ENCODE data around the gene PRR14L. TPM values are rescaled to one million over a fixed set of nuclear protein-coding genes. Genes with fewer than 3 reads are reported as not detected.
"Not testable (repeated sequence)": the region's sequence is repeated elsewhere in the genome, so short reads cannot be mapped to it uniquely, and the experiment has no call there.

The PRR14L gene
- total and polyA plus RNA-seq, 2 of the 13 experiments (the other 11 are each of a cell fraction or from before 2014, with no cell fraction given): 6.6 to 16.5 TPM

DNA sequence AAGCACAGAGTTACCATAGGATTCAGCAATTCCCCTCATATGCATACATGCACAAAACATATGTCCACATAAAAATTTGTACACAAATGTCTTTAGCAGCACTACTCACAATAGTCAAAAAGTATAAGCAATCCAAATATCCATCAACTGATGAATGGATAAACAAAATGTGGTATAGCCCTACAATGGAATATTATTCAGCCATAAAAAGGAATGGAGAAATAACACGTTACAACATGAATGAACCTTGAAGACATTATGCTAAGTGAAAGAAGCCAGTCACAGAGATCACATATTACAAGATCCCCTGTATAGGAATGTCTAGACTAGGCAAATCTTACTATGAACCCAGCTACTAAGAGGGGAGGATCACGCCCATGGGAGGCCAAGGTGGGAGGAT lies 7.2 kb downstream of the PRR14L start:
- in situ Hi-C loops (cut with HindIII; ENCODE audit: extremely low pct_ligation_motif_present, low pct_unique_long_range_greater_than_20kb): no loop called here
- no TSS peak for BruUV-seq (replicated peaks)
- no peak for ATAC-seq
- 100% methylated on average over 2 of the region's 2 CpGs for WGBS (ENCODE audit: low lambda C conversion rate)
- H3K4me2 ChIP-seq (ENCODE audit: low read depth, low read length): no peak overlapping the region
- intact Hi-C loops (cut with micrococcal nuclease; ENCODE audit: unreplicated experiment): no loop called here
- no peak overlapping the region for H3K9ac ChIP-seq (ENCODE audit: insufficient read depth, low read depth, low read length)
- peaks cover 3 to 10% of the 10 kb centered on the region in 2 experiments; a peak in 3 of 5 replicates for H3K36me3 ChIP-seq (replicated peaks in 1 of 2; ENCODE audit: control insufficient read depth in 1 of 2, insufficient read depth in 2 of 2, low read length in 2 of 2)
- no peak for FAIRE-seq
- H3K27ac ChIP-seq (ENCODE audit: extremely low read length, insufficient read depth, low read length): no peak overlapping the region
- H3K9me3 ChIP-seq (ENCODE audit: low read length): no peaks in the 10 kb centered on the region
- peaks cover 26% of the 10 kb centered on the region for H3K79me2 ChIP-seq (ENCODE audit: insufficient read depth, low read length)
- H3K27me3 ChIP-seq (ENCODE audit: control insufficient read depth in 1 of 2, insufficient read depth in 2 of 2, low read length in 2 of 2): no peaks in the 10 kb centered on the region
- peaks cover 30% of the 10 kb centered on the region for H3K4me1 ChIP-seq (ENCODE audit: insufficient read depth, low read length)
- ChIA-PET POLR2A (no interaction called here), CTCF (ENCODE audit: low intra/inter-chr PET ratio, low total read pairs) (no interaction called here)
- TF ChIP-seq ZNF773 (CRISPR knock-in tag; IDR thresholded peaks at IDR 0.05; ENCODE audit: borderline replicate concordance) (no peak), ZSCAN20 (CRISPR knock-in tag; IDR thresholded peaks at IDR 0.05; ENCODE audit: borderline replicate concordance) (no peak), KDM5A (IDR thresholded peaks at IDR 0.05; ENCODE audit: borderline replicate concordance, low read length) (no peak), ZNF619 (CRISPR knock-in tag; IDR thresholded peaks at IDR 0.05) (no peak), ZNF616 (CRISPR knock-in tag; IDR thresholded peaks at IDR 0.05; ENCODE audit: low read depth) (no peak)
- H2AFZ ChIP-seq (ENCODE audit: low read length): no peak overlapping the region
- DNase-seq (ENCODE audit: low spot score): no peak
- no peaks in the 10 kb centered on the region for H4K20me1 ChIP-seq (ENCODE audit: insufficient read depth, low read length)
- no peak overlapping the region for H3K4me3 ChIP-seq (replicated peaks in 1 of 3; ENCODE audit: insufficient read depth in 1 of 3, low read depth in 2 of 3, low read length in 3 of 3)

DNA sequence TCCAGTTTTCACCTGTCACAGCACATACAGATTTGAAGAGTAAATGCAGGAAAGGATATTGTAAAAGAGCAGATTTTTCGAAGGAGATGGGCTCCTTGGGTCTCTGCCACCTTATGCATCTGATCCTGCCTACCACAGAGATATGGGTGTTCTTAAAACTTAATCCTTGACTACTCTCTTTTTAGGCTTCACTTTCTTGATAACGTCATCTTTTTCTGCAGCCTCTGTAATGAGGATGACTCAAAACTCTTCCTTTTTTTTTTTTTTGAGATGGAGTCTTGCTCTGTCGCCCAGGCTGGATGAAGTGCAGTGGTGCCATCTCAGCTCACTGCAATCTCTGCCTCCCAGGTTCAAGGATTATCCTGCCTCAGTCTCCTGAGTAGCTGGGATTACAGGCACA lies 7.8 kb downstream of the PRR14L start:
- no peaks in the 10 kb centered on the region for H3K9me3 ChIP-seq (ENCODE audit: low read length)
- H3K4me1 ChIP-seq (ENCODE audit: insufficient read depth, low read length): peaks cover 25% of the 10 kb centered on the region
- BruUV-seq (replicated peaks): no TSS peak
- DNase-seq (ENCODE audit: low spot score) (no peak), ATAC-seq (no peak), FAIRE-seq (no peak)
- no peaks in the 10 kb centered on the region for H3K27me3 ChIP-seq (ENCODE audit: control insufficient read depth in 1 of 2, insufficient read depth in 2 of 2, low read length in 2 of 2)
- no peak overlapping the region for H3K4me2 ChIP-seq (ENCODE audit: low read depth, low read length)
- no peak overlapping the region for H3K9ac ChIP-seq (ENCODE audit: insufficient read depth, low read depth, low read length)
- no peak overlapping the region for H3K27ac ChIP-seq (ENCODE audit: extremely low read length, insufficient read depth, low read length)
- in situ Hi-C loops (cut with HindIII; ENCODE audit: extremely low pct_ligation_motif_present, low pct_unique_long_range_greater_than_20kb) (no loop called here), intact Hi-C loops (cut with micrococcal nuclease; ENCODE audit: unreplicated experiment) (no loop called here)
- peaks cover 3 to 10% of the 10 kb centered on the region in 2 experiments; a peak in 3 of 5 replicates for H3K36me3 ChIP-seq (replicated peaks in 1 of 2; ENCODE audit: control insufficient read depth in 1 of 2, insufficient read depth in 2 of 2, low read length in 2 of 2)
- H3K4me3 ChIP-seq (replicated peaks in 1 of 3; ENCODE audit: insufficient read depth in 1 of 3, low read depth in 2 of 3, low read length in 3 of 3): no peak overlapping the region
- H2AFZ ChIP-seq (ENCODE audit: low read length): no peak overlapping the region
- no peaks in the 10 kb centered on the region for H4K20me1 ChIP-seq (ENCODE audit: insufficient read depth, low read length)
- 95% methylated on average over 3 of the region's 3 CpGs for WGBS (ENCODE audit: low lambda C conversion rate)
- peaks cover 21% of the 10 kb centered on the region for H3K79me2 ChIP-seq (ENCODE audit: insufficient read depth, low read length)
- no peak for TF ChIP-seq CHCHD3 (CRISPR knock-in tag; IDR thresholded peaks at IDR 0.05)
- TF ChIP-seq, protein P1, sequence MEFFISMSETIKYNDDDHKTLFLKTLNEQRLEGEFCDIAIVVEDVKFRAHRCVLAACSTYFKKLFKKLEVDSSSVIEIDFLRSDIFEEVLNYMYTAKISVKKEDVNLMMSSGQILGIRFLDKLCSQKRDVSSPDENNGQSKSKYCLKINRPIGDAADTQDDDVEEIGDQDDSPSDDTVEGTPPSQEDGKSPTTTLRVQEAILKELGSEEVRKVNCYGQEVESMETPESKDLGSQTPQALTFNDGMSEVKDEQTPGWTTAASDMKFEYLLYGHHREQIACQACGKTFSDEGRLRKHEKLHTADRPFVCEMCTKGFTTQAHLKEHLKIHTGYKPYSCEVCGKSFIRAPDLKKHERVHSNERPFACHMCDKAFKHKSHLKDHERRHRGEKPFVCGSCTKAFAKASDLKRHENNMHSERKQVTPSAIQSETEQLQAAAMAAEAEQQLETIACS (CRISPR knock-in tag; IDR thresholded peaks at IDR 0.05): no peak
- POLR2A ChIA-PET: no interaction called here
- CTCF ChIA-PET (ENCODE audit: low intra/inter-chr PET ratio, low total read pairs): no interaction called here

DNA sequence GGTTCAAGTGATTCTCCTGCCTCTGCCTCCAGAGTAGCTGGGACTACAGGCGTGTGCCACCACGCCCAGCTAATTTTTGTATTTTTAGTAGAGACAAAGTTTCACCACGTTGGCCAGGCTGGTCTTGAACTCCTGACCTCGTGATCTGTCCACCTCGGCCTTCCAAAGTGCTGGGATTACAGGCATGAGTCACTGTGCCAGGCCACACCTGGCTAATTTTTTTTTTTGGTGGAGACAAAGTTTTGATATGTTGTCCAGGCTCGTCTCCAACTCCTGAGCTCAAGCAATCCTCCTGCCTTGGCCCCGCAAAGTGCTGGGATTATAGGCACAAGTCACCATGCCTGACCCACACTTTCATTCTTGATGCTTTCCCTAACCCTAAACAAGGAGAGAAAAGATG lies 9.6 kb downstream of the PRR14L start:
- H3K4me1 ChIP-seq (ENCODE audit: insufficient read depth, low read length): peaks cover 25% of the 10 kb centered on the region
- BruUV-seq (replicated peaks); H3K9me3 ChIP-seq (ENCODE audit: low read length); H2AFZ ChIP-seq (ENCODE audit: low read length); H3K9ac ChIP-seq (ENCODE audit: insufficient read depth, low read depth, low read length); ATAC-seq; H4K20me1 ChIP-seq (ENCODE audit: insufficient read depth, low read length); intact Hi-C loops (cut with micrococcal nuclease; ENCODE audit: unreplicated experiment); H3K27me3 ChIP-seq (ENCODE audit: control insufficient read depth in 1 of 2, insufficient read depth in 2 of 2, low read length in 2 of 2); H3K4me2 ChIP-seq (ENCODE audit: low read depth, low read length); H3K27ac ChIP-seq (ENCODE audit: extremely low read length, insufficient read depth, low read length); DNase-seq (ENCODE audit: low spot score); CTCF ChIA-PET (ENCODE audit: low intra/inter-chr PET ratio, low total read pairs); POLR2A ChIA-PET; FAIRE-seq; H3K4me3 ChIP-seq (replicated peaks in 1 of 3; ENCODE audit: insufficient read depth in 1 of 3, low read depth in 2 of 3, low read length in 3 of 3); in situ Hi-C loops (cut with HindIII; ENCODE audit: extremely low pct_ligation_motif_present, low pct_unique_long_range_greater_than_20kb): not testable (repeated sequence)
- H3K36me3 ChIP-seq (replicated peaks in 1 of 2; ENCODE audit: control insufficient read depth in 1 of 2, insufficient read depth in 2 of 2, low read length in 2 of 2): peaks cover 3 to 14% of the 10 kb centered on the region in 2 experiments; a peak in 3 of 5 replicates
- H3K79me2 ChIP-seq (ENCODE audit: insufficient read depth, low read length): peaks cover 14% of the 10 kb centered on the region
- WGBS (ENCODE audit: low lambda C conversion rate): 89% methylated on average over 7 of the region's 7 CpGs

All from HepG2 (cell line).